ENCODE measurements around the gene CACNB4.

The CACNB4 gene

GRCh38 chr2:151914989-151915628 lies 183.7 kb downstream of the CACNB4 start:
- no peak overlapping the region for H3K4me3 ChIP-seq (ENCODE audit: low read depth, low read length)
- H3K27me3 ChIP-seq (ENCODE audit: control insufficient read depth, insufficient read depth, low read length) = no peaks in the 10 kb centered on the region
- no peak overlapping the region for H3K27ac ChIP-seq (ENCODE audit: low read depth, low read length)
- H3K9me3 ChIP-seq (ENCODE audit: control insufficient read depth, insufficient read depth, low read depth, low read length) = no peaks in the 10 kb centered on the region
- peaks cover 5% of the 10 kb centered on the region; the same call in 1 of the 2 replicates for H3K4me1 ChIP-seq (ENCODE audit: control insufficient read depth, insufficient read depth, low read length)
- H3K36me3 ChIP-seq (ENCODE audit: control insufficient read depth, insufficient read depth, low read length) = no peaks in the 10 kb centered on the region
- H3K9ac ChIP-seq (ENCODE audit: low read length) = no peak overlapping the region

- Histone ChIP-seq H3K4me1 (ENCODE audit: control insufficient read depth, insufficient read depth, low read length) (peaks cover 8% of the 10 kb centered on the region; the same call in 1 of the 2 replicates), H3K4me3 (ENCODE audit: low read depth, low read length) (no peak overlapping the region), H3K27me3 (ENCODE audit: control insufficient read depth, insufficient read depth, low read length) (no peaks in the 10 kb centered on the region), H3K9me3 (ENCODE audit: control insufficient read depth, insufficient read depth, low read depth, low read length) (no peaks in the 10 kb centered on the region), H3K27ac (ENCODE audit: low read depth, low read length) (no peak overlapping the region), H3K36me3 (ENCODE audit: control insufficient read depth, insufficient read depth, low read length) (no peaks in the 10 kb centered on the region), H3K9ac (ENCODE audit: low read length) (no peak overlapping the region)
Measured at GRCh38 chr2:151908204-151908882, 190.5 kb downstream of the CACNB4 start.

GRCh38 chr2:151907286-151908203 lies 191.3 kb downstream of the CACNB4 start:
- Histone ChIP-seq H3K9ac (ENCODE audit: low read length) (no peak overlapping the region), H3K36me3 (ENCODE audit: control insufficient read depth, insufficient read depth, low read length) (no peaks in the 10 kb centered on the region), H3K27me3 (ENCODE audit: control insufficient read depth, insufficient read depth, low read length) (no peaks in the 10 kb centered on the region), H3K4me1 (ENCODE audit: control insufficient read depth, insufficient read depth, low read length) (peaks cover 8% of the 10 kb centered on the region; the same call in 1 of the 2 replicates), H3K4me3 (ENCODE audit: low read depth, low read length) (no peak overlapping the region), H3K27ac (ENCODE audit: low read depth, low read length) (no peak overlapping the region), H3K9me3 (ENCODE audit: control insufficient read depth, insufficient read depth, low read depth, low read length) (no peaks in the 10 kb centered on the region)

GRCh38 chr2:151906633-151906998 lies 192.2 kb downstream of the CACNB4 start:
- Histone ChIP-seq H3K27me3 (ENCODE audit: control insufficient read depth, insufficient read depth, low read length) (no peaks in the 10 kb centered on the region), H3K9me3 (ENCODE audit: control insufficient read depth, insufficient read depth, low read depth, low read length) (no peaks in the 10 kb centered on the region), H3K27ac (ENCODE audit: low read depth, low read length) (no peak overlapping the region), H3K4me3 (ENCODE audit: low read depth, low read length) (no peak overlapping the region), H3K4me1 (ENCODE audit: control insufficient read depth, insufficient read depth, low read length) (peaks cover 8% of the 10 kb centered on the region; the same call in 1 of the 2 replicates), H3K9ac (ENCODE audit: low read length) (no peak overlapping the region), H3K36me3 (ENCODE audit: control insufficient read depth, insufficient read depth, low read length) (no peaks in the 10 kb centered on the region)

- Histone ChIP-seq H3K4me1 (ENCODE audit: control insufficient read depth, insufficient read depth, low read length) (peaks cover 8% of the 10 kb centered on the region; the same call in 1 of the 2 replicates), H3K36me3 (ENCODE audit: control insufficient read depth, insufficient read depth, low read length) (no peaks in the 10 kb centered on the region), H3K9me3 (ENCODE audit: control insufficient read depth, insufficient read depth, low read depth, low read length) (no peaks in the 10 kb centered on the region), H3K4me3 (ENCODE audit: low read depth, low read length) (no peak overlapping the region), H3K9ac (ENCODE audit: low read length) (no peak overlapping the region), H3K27me3 (ENCODE audit: control insufficient read depth, insufficient read depth, low read length) (no peaks in the 10 kb centered on the region), H3K27ac (ENCODE audit: low read depth, low read length) (no peak overlapping the region)
Measured at GRCh38 chr2:151905963-151906632, 192.7 kb downstream of the CACNB4 start.

- no peaks in the 10 kb centered on the region for H3K9me3 ChIP-seq (ENCODE audit: control insufficient read depth, insufficient read depth, low read depth, low read length)
- no peak overlapping the region for H3K4me3 ChIP-seq (ENCODE audit: low read depth, low read length)
- no peak overlapping the region for H3K27ac ChIP-seq (ENCODE audit: low read depth, low read length)
- H3K36me3 ChIP-seq (ENCODE audit: control insufficient read depth, insufficient read depth, low read length) = no peaks in the 10 kb centered on the region
- H3K4me1 ChIP-seq (ENCODE audit: control insufficient read depth, insufficient read depth, low read length) = peaks cover 8% of the 10 kb centered on the region; the same call in 1 of the 2 replicates
- H3K27me3 ChIP-seq (ENCODE audit: control insufficient read depth, insufficient read depth, low read length) = no peaks in the 10 kb centered on the region
- no peak overlapping the region for H3K9ac ChIP-seq (ENCODE audit: low read length)
Measured at GRCh38 chr2:151904807-151905206, 194.0 kb downstream of the CACNB4 start.

GRCh38 chr2:151904021-151904420 lies 194.8 kb downstream of the CACNB4 start:
- no peak overlapping the region for H3K27ac ChIP-seq (ENCODE audit: low read depth, low read length)
- no peak overlapping the region for H3K9ac ChIP-seq (ENCODE audit: low read length)
- no peaks in the 10 kb centered on the region for H3K36me3 ChIP-seq (ENCODE audit: control insufficient read depth, insufficient read depth, low read length)
- H3K9me3 ChIP-seq (ENCODE audit: control insufficient read depth, insufficient read depth, low read depth, low read length) = no peaks in the 10 kb centered on the region
- no peaks in the 10 kb centered on the region for H3K27me3 ChIP-seq (ENCODE audit: control insufficient read depth, insufficient read depth, low read length)
- peaks cover 8% of the 10 kb centered on the region; the same call in 1 of the 2 replicates for H3K4me1 ChIP-seq (ENCODE audit: control insufficient read depth, insufficient read depth, low read length)
- H3K4me3 ChIP-seq (ENCODE audit: low read depth, low read length) = no peak overlapping the region

- Histone ChIP-seq H3K36me3 (ENCODE audit: control insufficient read depth, insufficient read depth, low read length) (no peaks in the 10 kb centered on the region), H3K9ac (ENCODE audit: low read length) (no peak overlapping the region), H3K4me3 (ENCODE audit: low read depth, low read length) (no peak overlapping the region), H3K27ac (ENCODE audit: low read depth, low read length) (no peak overlapping the region), H3K27me3 (ENCODE audit: control insufficient read depth, insufficient read depth, low read length) (no peaks in the 10 kb centered on the region), H3K9me3 (ENCODE audit: control insufficient read depth, insufficient read depth, low read depth, low read length) (no peaks in the 10 kb centered on the region), H3K4me1 (ENCODE audit: control insufficient read depth, insufficient read depth, low read length) (peaks cover 2% of the 10 kb centered on the region; the same call in 1 of the 2 replicates)
Measured at GRCh38 chr2:151902829-151903228, 196.0 kb downstream of the CACNB4 start.

GRCh38 chr2:151900331-151900730 lies 198.5 kb downstream of the CACNB4 start:
- Histone ChIP-seq H3K4me3 (ENCODE audit: low read depth, low read length) (no peak overlapping the region), H3K9ac (ENCODE audit: low read length) (no peak overlapping the region), H3K4me1 (ENCODE audit: control insufficient read depth, insufficient read depth, low read length) (no peaks in the 10 kb centered on the region), H3K27ac (ENCODE audit: low read depth, low read length) (no peak overlapping the region), H3K9me3 (ENCODE audit: control insufficient read depth, insufficient read depth, low read depth, low read length) (no peaks in the 10 kb centered on the region), H3K36me3 (ENCODE audit: control insufficient read depth, insufficient read depth, low read length) (no peaks in the 10 kb centered on the region), H3K27me3 (ENCODE audit: control insufficient read depth, insufficient read depth, low read length) (no peaks in the 10 kb centered on the region)

- Histone ChIP-seq H3K9ac (ENCODE audit: low read length) (no peak overlapping the region), H3K27ac (ENCODE audit: low read depth, low read length) (no peak overlapping the region), H3K9me3 (ENCODE audit: control insufficient read depth, insufficient read depth, low read depth, low read length) (peaks cover 4% of the 10 kb centered on the region; the same call in 1 of the 2 replicates), H3K4me1 (ENCODE audit: control insufficient read depth, insufficient read depth, low read length) (no peaks in the 10 kb centered on the region), H3K36me3 (ENCODE audit: control insufficient read depth, insufficient read depth, low read length) (no peaks in the 10 kb centered on the region), H3K27me3 (ENCODE audit: control insufficient read depth, insufficient read depth, low read length) (no peaks in the 10 kb centered on the region), H3K4me3 (ENCODE audit: low read depth, low read length) (no peak overlapping the region)
Measured at GRCh38 chr2:151899156-151899555, 199.7 kb downstream of the CACNB4 start.
